T-helper 17 cell (primary cell): ENCODE results near the gene JOSD2. TPM values are rescaled to one million over a fixed set of nuclear protein-coding genes. Genes with fewer than 3 reads are reported as not detected.
"Not testable (repeated sequence)": the region's sequence is repeated elsewhere in the genome, so short reads cannot be mapped to it uniquely, and the experiment has no call there.

Experiments
- ATAC-seq: fragments of 150-1000 bp; cut with Tn5 transposase; 2 replicates; pipeline ENCODE4 v1.10.0; 2021; ENCODE audit warnings: mild to moderate bottlenecking, moderate library complexity
- DNase-seq, 3 donors: peaks; one replicate each; pipeline versions ENCODE4 v3.0.0 to v3.0.0-alpha.2; 2020 to 2021
- H3K9me3 ChIP-seq: one replicate; pipeline ENCODE4 v1.7.0; 2013; ENCODE audit warnings: low read length, mild to moderate bottlenecking; ENCODE audit not compliant: control insufficient read depth, poor library complexity, severe bottlenecking
- H3K27ac Mint-ChIP-seq: one replicate; pipeline ENCODE4 v1.8.0; 2022; ENCODE audit warnings: mild to moderate bottlenecking, moderate library complexity, mixed read lengths
- H3K27me3 Mint-ChIP-seq: one replicate; pipeline ENCODE4 v1.8.0; 2022; ENCODE audit warnings: mixed read lengths
- H3K36me3 Mint-ChIP-seq: one replicate; pipeline ENCODE4 v1.8.0; 2022; ENCODE audit warnings: low read depth, mixed read lengths
- H3K4me1 Mint-ChIP-seq: one replicate; pipeline ENCODE4 v1.8.0; 2022; ENCODE audit warnings: mild to moderate bottlenecking, mixed read lengths
- H3K4me3 Mint-ChIP-seq: one replicate; pipeline ENCODE4 v1.8.0; 2022; ENCODE audit warnings: mild to moderate bottlenecking, moderate library complexity, mixed read lengths
- total RNA-seq, 4 donors: library from RNA in 2 of 4; stranded (reverse) in 2 of 4; gene quantifications; one replicate each; pipeline ENCODE4 v1.2.3 and lab custom pipeline; 2022 to 2026

The JOSD2 gene
- total RNA-seq, 2 donors from 2014 or later = 14.9 to 18.0 TPM

GRCh38 chr19:50478901-50479715 lies 31.9 kb downstream of the JOSD2 start:
- H3K4me3 Mint-ChIP-seq = peak overlapping the region; percentile 19
- H3K27me3 Mint-ChIP-seq = no peaks in the 10 kb centered on the region
- ATAC-seq = no peak
- H3K36me3 Mint-ChIP-seq = peaks cover 3% of the 10 kb centered on the region
- no peak overlapping the region for H3K27ac Mint-ChIP-seq
- no peak for DNase-seq
- H3K4me1 Mint-ChIP-seq = peaks cover 31% of the 10 kb centered on the region
- no peaks in the 10 kb centered on the region for H3K9me3 ChIP-seq

GRCh38 chr19:50477751-50478515 lies 33.1 kb downstream of the JOSD2 start:
- Mint-ChIP-seq H3K27me3 (no peaks in the 10 kb centered on the region), H3K36me3 (peaks cover 3% of the 10 kb centered on the region), H3K4me3 (peak overlapping the region; percentile 98), H3K27ac (peak overlapping the region; percentile 93), H3K4me1 (peaks cover 26% of the 10 kb centered on the region)
- ATAC-seq (no peak), DNase-seq (no peak)
- no peaks in the 10 kb centered on the region for H3K9me3 ChIP-seq

GRCh38 chr19:50476907-50477238 lies 34.1 kb downstream of the JOSD2 start:
- H3K9me3 ChIP-seq = no peaks in the 10 kb centered on the region
- no peak for ATAC-seq
- Mint-ChIP-seq H3K4me1 (peaks cover 26% of the 10 kb centered on the region), H3K4me3 (peak overlapping the region; percentile 98), H3K36me3 (peaks cover 3% of the 10 kb centered on the region), H3K27me3 (no peaks in the 10 kb centered on the region), H3K27ac (peak overlapping the region; percentile 93)
- DNase-seq = no peak

GRCh38 chr19:50476224-50476906 lies 34.6 kb downstream of the JOSD2 start, which contains the start of the genes EMC10 and GARIN5A:
Gene EMC10, plus strand, starts transcription at chr19:50476507. Its CDS starts 38 bp downstream, at chr19:50476545.
Gene GARIN5A, minus strand, starts transcription at chr19:50476848. Its CDS starts 460 bp downstream, at chr19:50476388.
- Mint-ChIP-seq H3K4me1 (peaks cover 26% of the 10 kb centered on the region), H3K4me3 (peak within 1 kb of the TSS; percentile 98), H3K36me3 (peaks cover 3% of the 10 kb centered on the region), H3K27ac (peak within 1 kb of the TSS; percentile 93), H3K27me3 (no peaks in the 10 kb centered on the region)
- no peaks in the 10 kb centered on the region for H3K9me3 ChIP-seq
- peak; percentile 88 to 93 (median 90) for DNase-seq
- ATAC-seq = peak; percentile 94

GRCh38 chr19:50475736-50476223 lies 35.2 kb downstream of the JOSD2 start:
- no peaks in the 10 kb centered on the region for H3K9me3 ChIP-seq
- Mint-ChIP-seq H3K36me3 (peaks cover 3% of the 10 kb centered on the region), H3K27me3 (no peaks in the 10 kb centered on the region), H3K4me3 (peak overlapping the region; percentile 98), H3K27ac (peak overlapping the region; percentile 93), H3K4me1 (peaks cover 23% of the 10 kb centered on the region)
- ATAC-seq (no peak), DNase-seq (no peak)

- peaks cover 3% of the 10 kb centered on the region for H3K36me3 Mint-ChIP-seq
- no peaks in the 10 kb centered on the region for H3K27me3 Mint-ChIP-seq
- no peaks in the 10 kb centered on the region for H3K9me3 ChIP-seq
- H3K27ac Mint-ChIP-seq = peak overlapping the region; percentile 93
- H3K4me1 Mint-ChIP-seq = peaks cover 22% of the 10 kb centered on the region
- H3K4me3 Mint-ChIP-seq = peak overlapping the region; percentile 98
- ATAC-seq (no peak), DNase-seq (no peak)
Measured at GRCh38 chr19:50475101-50475568, 35.9 kb downstream of the JOSD2 start.

- H3K27ac Mint-ChIP-seq, H3K36me3 Mint-ChIP-seq, H3K9me3 ChIP-seq, H3K27me3 Mint-ChIP-seq, H3K4me3 Mint-ChIP-seq, ATAC-seq, DNase-seq: not testable (repeated sequence)
- peaks cover 20% of the 10 kb centered on the region for H3K4me1 Mint-ChIP-seq
Measured at GRCh38 chr19:50473336-50473735, 37.7 kb downstream of the JOSD2 start.

- no peaks in the 10 kb centered on the region for H3K36me3 Mint-ChIP-seq
- H3K27me3 Mint-ChIP-seq = peaks cover 16% of the 10 kb centered on the region
- H3K9me3 ChIP-seq = no peaks in the 10 kb centered on the region
- no peak overlapping the region for H3K4me3 Mint-ChIP-seq
- H3K27ac Mint-ChIP-seq = no peak overlapping the region
- H3K4me1 Mint-ChIP-seq = no peaks in the 10 kb centered on the region
- ATAC-seq (no peak), DNase-seq (no peak)
Measured at GRCh38 chr19:50468818-50469217, 42.2 kb downstream of the JOSD2 start.

- Mint-ChIP-seq H3K4me3 (no peak overlapping the region), H3K27me3 (peaks cover 27% of the 10 kb centered on the region), H3K27ac (no peak overlapping the region), H3K4me1 (no peaks in the 10 kb centered on the region), H3K36me3 (peaks cover 3% of the 10 kb centered on the region)
- no peak for ATAC-seq
- no peaks in the 10 kb centered on the region for H3K9me3 ChIP-seq
- DNase-seq = no peak
Measured at GRCh38 chr19:50467566-50467965, 43.4 kb downstream of the JOSD2 start.

GRCh38 chr19:50466706-50467039 lies 44.3 kb downstream of the JOSD2 start:
- DNase-seq (no peak), ATAC-seq (no peak)
- Mint-ChIP-seq H3K27ac (no peak overlapping the region), H3K4me1 (no peaks in the 10 kb centered on the region), H3K4me3 (no peak overlapping the region), H3K27me3 (peaks cover 31% of the 10 kb centered on the region), H3K36me3 (peaks cover 3% of the 10 kb centered on the region)
- no peaks in the 10 kb centered on the region for H3K9me3 ChIP-seq

GRCh38 chr19:50465986-50466705 lies 44.8 kb downstream of the JOSD2 start:
- H3K9me3 ChIP-seq = no peaks in the 10 kb centered on the region
- Mint-ChIP-seq H3K4me3 (no peak overlapping the region), H3K4me1 (peaks cover 2% of the 10 kb centered on the region), H3K36me3 (peaks cover 3% of the 10 kb centered on the region), H3K27ac (no peak overlapping the region), H3K27me3 (peaks cover 31% of the 10 kb centered on the region)
- ATAC-seq = no peak
- DNase-seq = no peak

GRCh38 chr19:50465000-50465399 lies 46.0 kb downstream of the JOSD2 start:
- Mint-ChIP-seq H3K4me1 (peaks cover 3% of the 10 kb centered on the region), H3K4me3 (no peak overlapping the region), H3K36me3 (peaks cover 3% of the 10 kb centered on the region), H3K27me3 (peaks cover 33% of the 10 kb centered on the region), H3K27ac (no peak overlapping the region)
- DNase-seq (no peak), ATAC-seq (no peak)
- H3K9me3 ChIP-seq = no peaks in the 10 kb centered on the region
